DMS 273 (cell line): ENCODE results near the gene CACNG4.
A peak's percentile ranks its signal among the peaks of the same experiment; 100 is the strongest.

Source experiments
- DNase-seq: peaks from one replicate; lab custom pipeline; 2025; ENCODE audit not compliant: unreplicated experiment; lab: John Stamatoyannopoulos, UW

CACNG4 gene

DNA sequence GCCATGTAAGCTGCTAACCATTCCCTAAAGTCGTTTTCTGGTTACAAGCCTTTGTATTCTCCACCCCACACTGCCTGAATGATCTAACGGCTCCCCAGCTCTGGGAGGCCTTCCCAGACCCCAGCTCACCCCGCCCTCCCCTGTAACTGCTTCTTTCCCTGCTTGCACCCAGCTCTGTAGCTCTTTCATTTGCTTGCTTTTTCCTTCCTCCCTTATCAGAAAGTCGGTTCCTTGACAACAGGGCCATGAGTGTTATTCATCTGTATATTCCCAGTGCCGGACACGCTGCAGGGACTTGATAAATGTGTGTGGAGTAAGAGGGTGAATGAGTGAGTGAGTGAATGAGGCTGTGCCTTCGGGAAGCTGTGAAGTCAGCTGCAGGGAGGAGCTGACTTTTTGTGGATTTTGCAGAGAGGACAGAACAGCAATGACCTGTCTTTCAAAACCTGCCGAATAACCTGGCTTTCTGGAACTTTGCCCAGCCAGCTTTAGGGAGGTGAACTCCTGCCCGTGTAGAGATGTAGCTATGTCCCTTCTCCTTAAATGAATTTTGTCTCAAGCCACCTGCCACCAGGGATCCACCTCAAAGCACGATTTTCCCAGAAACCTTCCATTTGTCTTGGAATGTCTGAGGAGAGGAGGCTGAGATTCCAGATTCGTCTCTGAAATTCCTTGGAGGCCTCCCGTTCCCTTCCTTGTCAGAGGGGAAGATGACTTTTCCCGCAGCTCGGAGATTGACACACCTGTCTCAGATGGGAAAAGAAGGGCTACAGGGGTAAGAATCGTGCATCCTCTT, 20.0 kb upstream of the CACNG4 start:
- DNase-seq: peak; percentile 21

- no peak for DNase-seq
Measured at GRCh38 chr17:66945147-66945835, 19.2 kb upstream of the CACNG4 start.

- no peak for DNase-seq
Measured at GRCh38 chr17:66946251-66946650, 18.3 kb upstream of the CACNG4 start.

DNA sequence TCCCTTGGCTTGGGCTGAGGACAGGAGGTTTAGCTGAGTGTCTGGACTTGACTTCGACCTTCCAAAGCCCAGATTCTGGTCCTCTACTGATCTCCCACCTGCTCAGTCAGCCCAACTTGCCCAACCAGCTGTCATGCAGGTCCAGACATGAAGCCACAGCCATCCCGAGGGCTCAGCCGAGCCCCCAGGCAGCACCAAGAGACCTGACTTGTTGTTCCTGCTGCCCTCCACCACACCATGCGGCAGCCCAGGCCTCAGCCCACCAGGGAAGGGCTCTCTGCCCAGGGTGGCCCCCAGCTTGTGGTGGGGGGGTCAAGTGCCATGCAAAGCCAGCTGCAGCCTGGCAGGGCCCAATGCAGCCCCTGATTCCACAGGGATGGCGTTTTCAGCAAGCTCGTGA, 17.2 kb upstream of the CACNG4 start:
- peak; percentile 59 for DNase-seq

- no peak for DNase-seq
Measured at GRCh38 chr17:66948061-66948750, 16.3 kb upstream of the CACNG4 start.

DNA sequence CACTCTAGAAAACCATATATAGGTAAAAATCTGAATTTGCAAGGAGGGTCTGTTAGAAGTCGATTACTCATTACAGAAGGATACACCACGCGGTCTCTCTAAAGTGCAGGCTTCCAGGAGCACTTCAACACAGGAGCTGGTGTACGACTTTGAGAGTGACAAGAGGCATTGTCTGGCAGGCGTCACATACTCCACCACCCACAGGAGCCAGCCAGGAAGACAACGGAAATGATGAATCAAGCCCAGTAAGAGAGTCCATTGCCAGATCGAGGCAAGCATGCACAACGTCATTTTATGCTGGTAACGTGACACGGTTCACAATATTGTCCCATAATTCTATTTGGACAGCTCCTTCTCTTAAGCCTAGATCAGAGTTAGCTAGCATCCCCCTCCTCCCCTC, 15.0 kb upstream of the CACNG4 start:
- DNase-seq: no peak

DNA sequence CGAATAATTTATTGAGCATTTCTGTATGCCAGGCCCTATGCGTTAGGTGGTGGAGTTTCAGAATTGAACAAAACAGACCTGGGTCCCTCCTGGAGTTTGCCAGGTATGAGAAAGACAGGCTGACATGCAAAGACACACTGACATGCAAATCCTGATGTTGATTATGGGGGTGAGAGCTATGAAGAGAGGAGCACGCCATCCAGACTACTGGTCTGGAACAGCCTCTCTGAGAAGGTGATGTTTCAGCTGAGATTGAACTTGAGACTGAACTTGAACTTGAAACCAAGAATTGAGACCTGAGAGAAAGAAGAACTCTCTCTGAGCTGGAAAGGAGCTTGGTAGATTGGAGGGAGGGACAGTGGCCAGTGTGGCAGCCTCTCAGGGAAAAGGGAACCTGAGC, 14.2 kb upstream of the CACNG4 start:
- no peak for DNase-seq

- DNase-seq: no peak
Measured at GRCh38 chr17:66950886-66951604, 13.5 kb upstream of the CACNG4 start.

DNA sequence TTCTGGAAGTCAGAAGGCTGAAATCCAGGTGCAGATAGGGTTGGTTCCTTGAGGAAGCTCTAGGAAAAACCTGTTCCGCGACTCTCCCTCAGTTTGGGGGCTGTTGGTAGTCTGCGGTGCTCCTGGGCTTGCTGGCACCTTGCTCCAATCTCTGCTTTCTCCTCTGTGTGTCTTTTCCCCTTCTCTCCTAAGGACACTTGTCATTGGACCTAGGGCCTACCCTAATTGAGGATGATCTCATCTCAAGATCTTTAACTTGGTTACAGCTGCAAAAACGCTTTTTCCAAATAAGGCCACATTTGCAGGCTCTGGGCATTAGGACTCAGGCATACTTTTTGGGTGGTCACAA, 12.9 kb upstream of the CACNG4 start:
- peak; percentile 25 for DNase-seq

DNA sequence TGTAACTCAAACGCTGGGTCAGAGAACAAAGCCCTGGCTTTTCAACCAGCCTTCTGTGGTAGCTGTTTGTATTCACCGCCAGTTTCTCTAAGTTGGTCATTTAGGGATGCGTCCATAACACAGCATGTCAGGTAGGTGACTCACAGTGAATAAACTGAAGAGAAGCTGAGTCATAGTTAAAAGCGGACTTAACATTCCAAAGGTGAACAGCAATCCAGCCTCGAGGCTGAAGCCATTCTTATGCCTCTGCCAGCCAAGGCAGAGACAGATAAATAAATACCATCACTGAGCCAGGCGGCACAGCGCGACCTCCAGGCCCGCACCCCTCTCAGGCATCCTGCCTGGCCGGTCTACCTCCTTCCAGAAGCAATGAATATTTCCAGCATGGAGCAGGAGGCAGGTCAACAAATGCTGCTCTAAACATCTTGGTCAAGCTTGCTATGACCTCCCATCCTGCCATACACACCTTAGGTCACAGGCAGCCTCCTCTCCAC, 12.4 kb upstream of the CACNG4 start:
- no peak for DNase-seq

DNA sequence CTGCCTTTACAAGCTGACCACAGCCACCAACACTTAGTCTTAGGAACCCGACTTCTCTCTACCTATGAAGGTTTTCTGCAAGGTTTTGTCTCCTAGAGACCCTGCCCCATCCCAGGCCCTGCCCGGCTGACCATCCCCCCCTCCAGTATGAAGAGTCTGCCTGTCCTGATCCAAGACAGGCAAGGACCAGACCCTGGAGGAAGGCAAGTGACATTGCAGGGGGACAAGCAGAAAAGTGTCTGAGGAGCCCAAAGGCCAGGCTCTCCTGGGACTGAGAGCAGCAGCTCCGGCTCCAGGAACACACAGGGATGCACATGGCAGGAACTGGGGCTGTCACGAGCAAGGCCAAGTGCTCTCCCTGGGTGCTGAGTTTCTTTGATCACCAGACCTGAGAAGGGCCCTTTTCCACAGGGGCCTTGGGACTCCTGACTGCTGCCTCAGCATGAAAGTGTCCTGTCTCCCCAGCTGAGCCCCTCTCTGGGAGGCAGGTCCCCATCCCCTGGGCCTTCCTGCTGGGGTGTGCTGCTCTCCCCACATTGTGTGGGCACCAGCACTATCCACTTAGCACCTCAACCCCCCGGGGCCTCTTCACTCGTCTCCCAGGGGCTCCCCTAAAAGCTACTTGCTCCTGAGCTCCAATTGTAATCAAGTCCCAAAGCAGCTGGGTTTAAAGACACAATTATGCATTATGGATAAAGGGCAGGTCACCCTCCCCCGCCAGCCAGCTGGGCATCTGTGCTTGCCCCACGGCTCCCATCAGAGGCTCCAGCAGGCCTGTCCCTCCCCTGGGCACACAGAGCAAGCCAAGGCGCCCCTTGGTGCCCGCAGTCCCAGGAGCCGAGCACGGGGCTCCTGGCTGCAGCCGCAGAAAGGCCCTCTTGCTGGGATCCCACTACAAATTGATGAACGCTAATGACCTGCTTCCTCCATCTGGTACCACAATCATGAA, 11.6 kb upstream of the CACNG4 start:
- DNase-seq: peak; percentile 86

DNA sequence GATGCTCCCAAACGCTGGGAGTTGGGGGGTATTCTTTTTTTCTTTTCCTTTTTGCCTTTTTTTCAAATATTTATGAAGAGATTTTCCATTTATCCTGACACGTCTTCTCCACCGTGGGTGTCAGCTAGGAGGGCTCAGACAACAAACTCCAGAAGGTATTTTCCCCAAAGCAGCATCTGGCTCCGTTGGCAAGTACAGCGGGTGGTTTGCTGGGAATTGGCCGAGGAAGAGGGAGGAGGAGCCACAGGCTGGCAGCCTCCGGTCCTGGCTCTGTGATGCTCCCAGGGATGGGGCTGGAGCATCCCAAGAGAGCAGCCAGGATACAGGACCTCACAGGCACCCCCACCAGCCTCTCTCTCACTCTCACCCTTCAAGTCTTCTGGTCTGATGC, 10.9 kb upstream of the CACNG4 start:
- DNase-seq: peak; percentile 93

DNA sequence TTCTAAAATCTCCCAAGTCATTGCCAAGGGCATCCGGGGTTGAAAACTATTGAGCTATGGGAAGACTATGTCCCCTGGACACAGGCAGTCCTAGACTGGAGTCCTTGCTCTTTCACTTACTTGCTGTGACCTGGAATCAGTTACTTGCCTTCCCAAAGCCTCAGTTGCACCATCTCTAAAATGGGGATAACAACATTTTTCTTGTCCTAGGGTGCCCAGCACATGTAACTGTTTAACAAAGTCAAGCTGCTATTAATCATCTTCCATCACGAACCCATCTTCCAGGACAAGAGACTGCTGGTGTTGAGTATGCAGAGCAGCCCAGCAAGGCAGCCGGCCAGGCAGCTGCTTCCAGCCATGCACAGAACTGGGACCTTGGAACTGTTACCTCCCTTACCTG, 9.9 kb upstream of the CACNG4 start:
- no peak for DNase-seq

DNA sequence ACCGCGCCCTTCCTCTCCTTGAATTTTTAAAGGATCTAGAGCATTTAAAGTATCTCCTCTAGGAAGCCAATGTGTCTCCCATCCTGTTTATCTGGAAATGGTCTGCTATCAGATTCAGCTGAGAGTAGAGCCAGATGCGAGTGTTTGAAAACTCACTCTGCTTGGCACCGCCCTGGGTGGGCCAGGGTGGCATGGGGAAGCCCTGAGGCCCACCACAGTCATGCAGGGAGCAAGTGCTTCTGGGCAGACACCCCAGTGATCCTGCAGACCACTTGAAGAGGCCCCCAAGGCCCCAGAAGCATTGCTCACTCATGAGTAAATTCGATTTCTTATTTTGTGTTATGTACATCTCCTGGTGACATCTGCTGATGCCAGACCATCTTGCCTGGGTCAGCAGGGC, 8.7 kb upstream of the CACNG4 start:
- DNase-seq: no peak

- DNase-seq: no peak
Measured at GRCh38 chr17:66956941-66957340, 7.6 kb upstream of the CACNG4 start.

DNA sequence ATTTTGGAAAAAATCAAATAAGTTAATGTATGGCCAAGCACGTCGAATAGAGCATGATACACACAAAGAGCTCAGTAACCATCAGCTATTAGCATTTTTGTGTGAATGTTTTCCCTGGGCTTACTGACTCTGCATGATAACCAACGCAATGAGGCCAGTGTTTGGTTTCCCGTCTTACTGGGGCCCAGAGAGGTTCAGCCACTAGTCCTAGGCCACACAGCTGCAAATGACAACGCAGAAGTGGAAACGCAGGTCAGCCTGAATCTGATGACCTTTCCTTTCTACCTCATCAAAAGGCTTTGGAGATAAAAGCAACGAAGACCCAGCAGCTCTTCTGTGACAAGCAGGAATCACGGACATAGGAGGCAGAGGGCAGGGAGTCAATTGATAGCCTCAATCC, 7.2 kb upstream of the CACNG4 start:
- no peak for DNase-seq

DNA sequence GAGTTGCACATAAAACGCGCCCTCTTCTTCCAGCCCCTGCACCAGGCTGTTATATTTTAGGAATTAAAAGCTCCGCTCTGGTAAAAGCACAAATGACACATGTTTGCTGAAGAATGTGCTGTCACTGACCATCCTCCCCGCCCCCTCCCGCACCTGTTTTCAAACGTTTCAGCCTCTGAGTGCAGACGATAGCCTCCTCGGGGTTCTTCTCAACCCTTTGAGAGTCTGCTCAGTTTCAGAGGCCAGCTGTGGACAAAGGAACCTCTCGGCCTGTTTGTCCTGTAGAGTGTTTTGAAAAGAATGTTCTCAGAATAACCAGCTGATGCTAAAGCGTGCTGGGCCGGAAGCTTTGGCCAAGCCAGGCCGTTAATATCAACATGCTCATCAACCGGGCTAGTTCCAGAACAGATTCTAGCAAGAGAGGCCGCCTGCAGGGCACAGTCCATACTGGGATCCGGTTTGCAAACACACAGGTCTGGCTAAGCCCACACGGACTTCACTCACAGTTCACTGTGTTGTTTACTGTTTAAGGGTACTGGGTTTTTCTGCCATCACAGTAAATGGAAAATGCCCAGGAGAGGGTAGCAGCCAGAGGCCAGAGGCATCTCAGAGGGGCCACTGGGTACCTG, 6.4 kb upstream of the CACNG4 start:
- no peak for DNase-seq

DNA sequence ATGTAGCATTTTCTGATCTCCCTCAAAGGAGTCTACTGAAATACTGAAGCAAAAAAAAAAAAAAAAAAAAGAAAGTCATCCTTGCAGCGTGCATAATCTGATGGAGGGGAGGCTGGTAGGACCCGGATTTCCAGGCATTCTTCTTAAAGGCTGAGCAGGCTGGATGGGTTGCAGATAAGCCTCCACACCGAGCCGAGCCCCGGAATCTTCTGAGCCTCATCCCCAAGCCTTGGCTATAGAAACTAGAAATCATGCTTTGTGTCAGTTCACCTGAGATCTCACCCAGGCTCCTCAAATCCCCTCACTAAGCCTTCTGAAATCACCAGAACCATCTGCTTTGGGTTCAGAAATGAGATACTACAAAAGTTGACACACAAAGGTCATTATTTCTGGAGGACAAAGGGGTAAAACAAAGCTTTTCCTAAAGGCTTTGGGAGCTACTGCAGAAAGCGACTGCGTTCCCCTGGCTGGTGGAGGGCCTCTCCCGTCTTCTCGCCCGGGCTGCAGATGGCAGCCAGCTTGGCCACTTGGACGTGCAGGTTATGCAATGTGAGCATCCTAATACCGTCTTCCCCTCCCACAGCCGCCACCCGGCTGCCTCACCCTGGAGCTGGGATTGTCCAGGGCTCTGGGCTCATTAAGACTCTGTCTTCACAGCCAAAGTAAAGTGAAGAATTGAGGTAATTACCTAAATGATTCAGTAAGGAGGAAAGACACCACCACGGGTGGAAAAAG, 4.7 kb upstream of the CACNG4 start:
- peak; percentile 16 for DNase-seq

GRCh38 chr17:66960613-66961012, 3.9 kb upstream of the CACNG4 start:
- DNase-seq: no peak
